ENCODE results near the gene CEP104. TPM values are rescaled to one million over a fixed set of nuclear protein-coding genes. Genes with fewer than 3 reads are reported as not detected.

CEP104 gene
- total and polyA plus RNA-seq, 2 experiments from 2014 or later = 20.5 to 32.2 TPM

DNA sequence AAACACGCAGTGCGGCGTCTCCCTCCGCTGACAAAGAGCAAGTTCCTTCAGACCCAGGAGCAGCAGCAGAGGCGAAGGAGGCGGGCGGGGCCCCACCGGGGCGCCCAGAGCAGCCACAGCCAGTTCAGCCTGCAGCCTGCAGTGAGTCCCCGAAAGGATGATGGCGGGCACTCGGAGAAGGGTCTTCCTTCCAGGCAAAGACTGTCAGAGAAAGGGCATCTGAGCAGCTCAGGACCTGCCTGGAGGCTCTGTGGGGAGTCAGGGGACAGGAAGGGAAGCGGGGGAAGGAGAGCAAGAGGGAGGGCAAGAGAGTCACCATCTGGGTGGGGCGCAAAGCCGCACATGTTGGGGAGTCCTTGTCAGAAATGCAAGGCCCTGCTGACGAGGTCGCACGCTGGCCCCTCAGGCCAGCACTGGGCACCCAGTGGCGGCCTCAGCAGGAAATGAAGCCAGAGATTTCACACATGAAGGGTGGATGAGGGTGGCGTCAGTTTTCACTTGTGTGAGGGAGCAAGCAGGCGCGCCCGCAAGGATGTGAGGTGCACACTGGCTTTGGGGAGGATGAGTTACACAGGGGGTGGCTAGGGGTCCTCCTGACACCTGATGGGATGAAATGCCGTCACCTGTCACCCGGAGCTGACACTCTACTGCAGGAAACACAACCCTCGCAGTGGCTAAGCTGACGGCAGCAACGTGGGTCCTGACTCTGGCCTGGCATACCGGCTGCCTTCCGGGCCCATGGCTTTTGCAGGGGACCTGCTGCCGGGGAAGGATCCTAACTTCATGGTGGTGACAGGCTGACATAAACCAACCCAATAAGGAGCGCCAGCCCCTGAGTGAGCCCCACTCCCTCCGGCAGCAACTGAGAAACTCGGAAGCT lies 67.3 kb downstream of the CEP104 start (continued):
- TF ChIP-seq, protein P1, sequence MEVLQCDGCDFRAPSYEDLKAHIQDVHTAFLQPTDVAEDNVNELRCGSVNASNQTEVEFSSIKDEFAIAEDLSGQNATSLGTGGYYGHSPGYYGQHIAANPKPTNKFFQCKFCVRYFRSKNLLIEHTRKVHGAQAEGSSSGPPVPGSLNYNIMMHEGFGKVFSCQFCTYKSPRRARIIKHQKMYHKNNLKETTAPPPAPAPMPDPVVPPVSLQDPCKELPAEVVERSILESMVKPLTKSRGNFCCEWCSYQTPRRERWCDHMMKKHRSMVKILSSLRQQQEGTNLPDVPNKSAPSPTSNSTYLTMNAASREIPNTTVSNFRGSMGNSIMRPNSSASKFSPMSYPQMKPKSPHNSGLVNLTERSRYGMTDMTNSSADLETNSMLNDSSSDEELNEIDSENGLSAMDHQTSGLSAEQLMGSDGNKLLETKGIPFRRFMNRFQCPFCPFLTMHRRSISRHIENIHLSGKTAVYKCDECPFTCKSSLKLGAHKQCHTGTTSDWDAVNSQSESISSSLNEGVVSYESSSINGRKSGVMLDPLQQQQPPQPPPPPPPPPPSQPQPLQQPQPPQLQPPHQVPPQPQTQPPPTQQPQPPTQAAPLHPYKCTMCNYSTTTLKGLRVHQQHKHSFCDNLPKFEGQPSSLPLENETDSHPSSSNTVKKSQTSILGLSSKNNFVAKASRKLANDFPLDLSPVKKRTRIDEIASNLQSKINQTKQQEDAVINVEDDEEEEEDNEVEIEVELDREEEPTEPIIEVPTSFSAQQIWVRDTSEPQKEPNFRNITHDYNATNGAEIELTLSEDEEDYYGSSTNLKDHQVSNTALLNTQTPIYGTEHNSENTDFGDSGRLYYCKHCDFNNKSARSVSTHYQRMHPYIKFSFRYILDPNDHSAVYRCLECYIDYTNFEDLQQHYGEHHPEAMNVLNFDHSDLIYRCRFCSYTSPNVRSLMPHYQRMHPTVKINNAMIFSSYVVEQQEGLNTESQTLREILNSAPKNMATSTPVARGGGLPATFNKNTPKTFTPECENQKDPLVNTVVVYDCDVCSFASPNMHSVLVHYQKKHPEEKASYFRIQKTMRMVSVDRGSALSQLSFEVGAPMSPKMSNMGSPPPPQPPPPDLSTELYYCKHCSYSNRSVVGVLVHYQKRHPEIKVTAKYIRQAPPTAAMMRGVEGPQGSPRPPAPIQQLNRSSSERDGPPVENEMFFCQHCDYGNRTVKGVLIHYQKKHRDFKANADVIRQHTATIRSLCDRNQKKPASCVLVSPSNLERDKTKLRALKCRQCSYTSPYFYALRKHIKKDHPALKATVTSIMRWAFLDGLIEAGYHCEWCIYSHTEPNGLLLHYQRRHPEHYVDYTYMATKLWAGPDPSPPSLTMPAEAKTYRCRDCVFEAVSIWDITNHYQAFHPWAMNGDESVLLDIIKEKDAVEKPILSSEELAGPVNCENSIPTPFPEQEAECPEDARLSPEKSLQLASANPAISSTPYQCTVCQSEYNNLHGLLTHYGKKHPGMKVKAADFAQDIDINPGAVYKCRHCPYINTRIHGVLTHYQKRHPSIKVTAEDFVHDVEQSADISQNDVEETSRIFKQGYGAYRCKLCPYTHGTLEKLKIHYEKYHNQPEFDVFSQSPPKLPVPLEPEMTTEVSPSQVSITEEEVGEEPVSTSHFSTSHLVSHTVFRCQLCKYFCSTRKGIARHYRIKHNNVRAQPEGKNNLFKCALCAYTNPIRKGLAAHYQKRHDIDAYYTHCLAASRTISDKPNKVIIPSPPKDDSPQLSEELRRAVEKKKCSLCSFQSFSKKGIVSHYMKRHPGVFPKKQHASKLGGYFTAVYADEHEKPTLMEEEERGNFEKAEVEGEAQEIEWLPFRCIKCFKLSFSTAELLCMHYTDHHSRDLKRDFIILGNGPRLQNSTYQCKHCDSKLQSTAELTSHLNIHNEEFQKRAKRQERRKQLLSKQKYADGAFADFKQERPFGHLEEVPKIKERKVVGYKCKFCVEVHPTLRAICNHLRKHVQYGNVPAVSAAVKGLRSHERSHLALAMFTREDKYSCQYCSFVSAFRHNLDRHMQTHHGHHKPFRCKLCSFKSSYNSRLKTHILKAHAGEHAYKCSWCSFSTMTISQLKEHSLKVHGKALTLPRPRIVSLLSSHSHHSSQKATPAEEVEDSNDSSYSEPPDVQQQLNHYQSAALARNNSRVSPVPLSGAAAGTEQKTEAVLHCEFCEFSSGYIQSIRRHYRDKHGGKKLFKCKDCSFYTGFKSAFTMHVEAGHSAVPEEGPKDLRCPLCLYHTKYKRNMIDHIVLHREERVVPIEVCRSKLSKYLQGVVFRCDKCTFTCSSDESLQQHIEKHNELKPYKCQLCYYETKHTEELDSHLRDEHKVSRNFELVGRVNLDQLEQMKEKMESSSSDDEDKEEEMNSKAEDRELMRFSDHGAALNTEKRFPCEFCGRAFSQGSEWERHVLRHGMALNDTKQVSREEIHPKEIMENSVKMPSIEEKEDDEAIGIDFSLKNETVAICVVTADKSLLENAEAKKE (CRISPR knock-in tag; IDR thresholded peaks at IDR 0.05) = no peak
- TF ChIP-seq EZH2phosphoT487 (IDR thresholded peaks at IDR 0.05; ENCODE audit: unreplicated experiment) (no peak), REST (IDR thresholded peaks at IDR 0.05; ENCODE audit: unreplicated experiment) (no peak), JUNB (IDR thresholded peaks at IDR 0.05; ENCODE audit: unreplicated experiment) (no peak), ZNF331 (CRISPR knock-in tag; IDR thresholded peaks at IDR 0.05; ENCODE audit: low read depth) (no peak), CREB1 (CRISPR knock-in tag; IDR thresholded peaks at IDR 0.05; ENCODE audit: low read depth) (no peak), ZNF114 (CRISPR knock-in tag; IDR thresholded peaks at IDR 0.05) (no peak), POLR2AphosphoS5 (IDR thresholded peaks at IDR 0.05; ENCODE audit: low read depth) (no peak)

Measured in GM23338 (cell line).